Stimulated activated effector memory CD8-positive, alpha-beta T cell treated with anti-CD3 and anti-CD28 coated beads, Interleukin-12 subunit alpha, Interleukin-12 subunit beta, amount 100 ng/mL, for 72 hours (primary cell): ENCODE data around the gene NFIC.

Experiments used
- ATAC-seq: fragments of 150-1000 bp; cut with Tn5 transposase; 2 replicates; pipeline ENCODE4 v1.10.0; 2021
- DNase-seq, 2 donors: peaks; one replicate each; pipeline ENCODE4 v3.0.0; 2021 to 2022; ENCODE audit warnings: low spot score in 2 of 2
- H3K27ac Mint-ChIP-seq: one replicate; pipeline ENCODE4 v1.8.0; 2022; ENCODE audit warnings: mild to moderate bottlenecking, mixed read lengths
- H3K36me3 Mint-ChIP-seq: one replicate; pipeline ENCODE4 v1.8.0; 2022; ENCODE audit warnings: mild to moderate bottlenecking, mixed read lengths
- H3K4me1 Mint-ChIP-seq: one replicate; pipeline ENCODE4 v1.8.0; 2022; ENCODE audit warnings: mixed read lengths
- H3K4me3 Mint-ChIP-seq: one replicate; pipeline ENCODE4 v1.8.0; 2022; ENCODE audit warnings: mild to moderate bottlenecking, mixed read lengths
- H3K9me3 Mint-ChIP-seq: one replicate; pipeline ENCODE4 v1.8.0; 2022; ENCODE audit warnings: mixed read lengths

NFIC gene

DNA sequence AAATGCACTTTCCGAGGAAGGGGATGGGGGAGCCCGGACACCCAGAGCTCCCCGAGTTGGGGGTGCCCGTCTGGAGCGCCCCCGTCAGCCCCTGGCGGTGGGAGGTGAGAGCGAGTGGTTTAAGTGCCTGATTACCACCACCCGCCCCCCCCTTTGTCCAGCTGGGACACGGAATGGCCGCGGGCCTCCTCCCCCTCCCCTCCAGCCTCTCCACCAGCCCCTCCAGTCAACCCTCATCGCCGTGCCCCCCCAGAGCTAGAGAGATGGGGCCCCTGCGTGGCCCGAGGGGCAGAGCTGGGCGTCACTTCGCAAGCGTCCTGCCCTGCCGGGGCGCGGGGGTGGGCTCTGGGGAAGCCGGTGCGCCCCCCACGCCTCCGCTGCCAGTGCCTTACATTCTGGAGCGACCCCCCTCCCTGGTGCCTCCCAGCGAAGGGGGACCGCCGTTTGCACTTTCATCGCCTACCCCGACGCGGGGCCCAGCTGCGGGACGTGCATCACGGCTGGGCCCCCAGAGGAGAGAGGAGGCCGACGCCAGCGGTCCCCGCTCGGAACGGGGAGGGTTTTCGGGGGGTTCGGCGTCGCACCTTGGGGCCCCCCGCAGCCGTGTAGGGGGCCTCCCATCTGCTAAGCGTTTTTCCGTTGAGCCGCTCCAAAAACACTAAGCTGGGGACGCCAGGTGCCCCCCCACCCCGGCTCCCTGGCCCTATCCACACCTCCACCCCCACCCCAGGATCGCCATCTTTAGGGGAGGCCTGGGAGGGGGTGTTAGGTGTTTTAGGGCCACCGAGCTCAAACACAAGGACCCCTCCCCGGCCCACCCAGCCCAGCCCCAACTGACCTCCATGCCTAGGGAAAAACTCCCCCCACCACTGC lies 97.6 kb downstream of the NFIC start:
- no peak for DNase-seq
- H3K9me3 Mint-ChIP-seq: no peaks in the 10 kb centered on the region
- peaks cover 3% of the 10 kb centered on the region for H3K4me1 Mint-ChIP-seq
- ATAC-seq: no peak
- no peak overlapping the region for H3K27ac Mint-ChIP-seq
- H3K4me3 Mint-ChIP-seq: no peak overlapping the region
- peaks cover 27% of the 10 kb centered on the region for H3K36me3 Mint-ChIP-seq

DNA sequence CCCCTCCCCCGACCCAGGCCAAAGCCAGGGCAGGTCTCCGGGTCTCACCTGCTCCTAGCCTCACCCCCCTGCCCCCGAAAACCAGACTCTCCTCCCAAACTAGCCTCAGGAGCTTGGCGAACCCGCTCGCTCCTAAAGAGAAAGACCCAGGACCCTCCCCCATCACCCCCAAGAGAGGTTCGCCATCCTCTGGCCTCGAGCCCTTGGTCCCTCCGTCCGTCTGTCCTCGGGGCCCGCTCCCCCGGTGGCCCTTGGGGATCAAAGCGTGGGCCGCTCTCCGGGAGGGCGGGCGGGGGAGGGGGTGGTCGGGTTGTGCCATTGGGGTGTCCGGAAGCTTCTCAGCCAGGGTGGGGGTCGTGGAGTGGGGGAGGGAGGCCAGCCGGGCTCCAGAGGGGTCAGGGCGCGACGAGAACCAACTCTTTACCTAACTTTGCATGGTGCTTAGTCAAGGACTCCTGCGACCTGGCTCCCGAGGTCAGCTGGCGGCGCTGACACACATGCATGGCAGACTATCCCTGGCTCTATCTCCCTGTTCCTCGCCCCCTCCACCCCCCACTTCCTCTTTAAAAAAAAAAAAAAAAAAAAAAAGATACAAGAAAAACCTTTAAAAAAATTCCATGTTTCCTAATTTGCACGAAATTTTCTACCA lies 98.3 kb downstream of the NFIC start:
- DNase-seq (no peak), ATAC-seq (no peak)
- Mint-ChIP-seq H3K27ac (no peak overlapping the region), H3K4me3 (no peak overlapping the region), H3K4me1 (no peaks in the 10 kb centered on the region), H3K9me3 (no peaks in the 10 kb centered on the region), H3K36me3 (peaks cover 28% of the 10 kb centered on the region)

DNA sequence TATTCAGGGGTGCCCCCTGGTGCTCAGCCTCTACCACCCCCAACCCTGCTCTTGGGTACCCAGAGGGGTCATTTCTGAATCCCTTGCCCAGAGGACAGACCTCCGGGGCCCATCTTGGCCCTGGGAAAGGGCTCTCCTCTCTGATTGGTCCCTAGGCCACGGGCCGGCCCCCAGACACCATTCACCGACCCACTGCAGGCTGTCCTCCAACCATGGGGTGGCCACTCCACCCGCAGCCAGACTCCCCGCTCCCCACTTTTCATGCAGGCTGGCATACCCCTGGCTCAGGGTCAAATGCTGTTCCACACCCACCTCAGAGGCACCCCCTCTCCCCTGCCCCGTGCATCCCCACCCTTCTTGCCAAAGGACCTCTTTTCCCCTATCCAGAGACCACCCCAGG lies 99.2 kb downstream of the NFIC start:
- H3K36me3 Mint-ChIP-seq: peaks cover 36% of the 10 kb centered on the region
- no peaks in the 10 kb centered on the region for H3K9me3 Mint-ChIP-seq
- H3K4me3 Mint-ChIP-seq: no peak overlapping the region
- no peaks in the 10 kb centered on the region for H3K4me1 Mint-ChIP-seq
- no peak overlapping the region for H3K27ac Mint-ChIP-seq
- ATAC-seq (no peak), DNase-seq (no peak)

DNA sequence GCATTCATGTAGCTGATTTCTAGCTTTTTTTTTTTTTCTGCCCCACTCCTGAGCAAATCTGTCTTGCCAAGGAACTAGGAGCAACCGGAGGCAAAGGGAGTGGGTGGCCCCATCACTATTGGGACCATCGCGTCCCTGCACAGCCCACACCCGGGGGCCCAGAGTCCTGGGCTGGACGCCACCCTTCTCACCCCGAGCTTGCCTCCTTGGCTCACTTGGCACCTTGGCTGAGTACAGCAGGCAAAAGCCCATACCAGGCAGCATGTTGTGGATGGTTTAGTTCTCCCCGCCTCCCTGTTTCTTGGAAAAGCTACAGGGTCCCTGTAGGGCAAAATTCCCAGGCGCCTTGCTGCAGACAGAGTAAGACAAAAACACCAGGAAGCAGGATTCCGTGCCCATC lies 100.3 kb downstream of the NFIC start:
- Mint-ChIP-seq H3K36me3 (peaks cover 32% of the 10 kb centered on the region), H3K27ac (peak overlapping the region; percentile 22), H3K4me1 (no peaks in the 10 kb centered on the region), H3K9me3 (no peaks in the 10 kb centered on the region), H3K4me3 (no peak overlapping the region)
- DNase-seq (no peak), ATAC-seq (no peak)

DNA sequence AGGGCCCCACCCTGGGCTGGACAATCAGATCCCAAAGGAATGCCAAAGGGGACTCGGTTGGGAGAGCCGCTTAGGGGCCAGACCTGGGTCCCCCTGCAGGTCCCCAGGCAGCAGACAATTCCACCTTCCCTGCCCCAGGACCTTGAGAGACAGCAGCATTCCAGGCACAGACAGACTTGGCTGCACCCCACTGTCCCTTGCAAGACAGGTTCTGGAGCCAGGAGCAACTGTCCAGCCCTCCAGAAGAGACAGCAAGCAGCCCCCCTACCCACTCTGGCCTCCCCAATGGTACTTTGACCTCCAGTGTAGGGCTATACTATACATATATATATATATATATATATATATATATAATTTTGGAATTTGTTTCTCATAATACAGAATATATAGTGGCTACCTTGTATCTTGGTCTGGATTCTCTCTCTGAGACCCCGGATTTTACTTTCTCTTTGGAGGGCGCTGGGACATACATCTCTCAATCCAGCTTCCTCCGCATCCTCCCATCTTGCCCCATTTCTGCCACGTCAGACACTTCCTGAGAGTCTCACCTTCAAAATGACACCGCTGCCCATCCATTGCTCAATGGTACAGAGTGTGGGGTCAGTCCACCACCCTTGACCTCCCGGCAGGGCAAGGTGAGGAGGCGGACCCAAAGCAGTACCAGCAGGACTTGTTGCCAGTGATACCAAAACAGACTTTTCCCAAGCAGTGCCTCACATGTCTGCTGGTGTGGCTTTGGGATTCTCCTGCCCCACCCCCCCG lies 101.2 kb downstream of the NFIC start:
- DNase-seq: no peak
- no peaks in the 10 kb centered on the region for H3K4me1 Mint-ChIP-seq
- no peak overlapping the region for H3K4me3 Mint-ChIP-seq
- ATAC-seq: no peak
- H3K9me3 Mint-ChIP-seq: no peaks in the 10 kb centered on the region
- H3K36me3 Mint-ChIP-seq: peaks cover 23% of the 10 kb centered on the region
- no peak overlapping the region for H3K27ac Mint-ChIP-seq

DNA sequence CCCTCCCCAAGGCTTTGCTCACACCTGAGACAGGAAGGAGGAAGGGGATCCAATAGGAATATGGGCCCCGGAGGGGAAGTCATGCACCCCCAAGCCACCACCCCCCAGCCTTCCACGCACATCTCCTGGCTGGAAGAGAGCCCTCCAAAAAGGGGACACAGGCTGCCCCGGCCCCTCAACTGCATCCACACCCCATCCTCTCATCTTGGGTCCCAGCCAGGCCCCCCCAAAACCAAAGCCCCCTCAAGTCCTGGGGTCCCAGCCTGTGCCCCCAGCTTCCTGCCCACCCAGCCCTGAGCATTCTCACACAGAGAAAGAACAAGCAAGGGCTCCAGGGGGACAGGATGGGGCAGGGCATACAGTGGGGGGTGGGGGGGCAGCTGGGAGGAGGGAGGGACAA lies 101.8 kb downstream of the NFIC start:
- DNase-seq (no peak), ATAC-seq (no peak)
- Mint-ChIP-seq H3K36me3 (peaks cover 19% of the 10 kb centered on the region), H3K4me1 (no peaks in the 10 kb centered on the region), H3K4me3 (no peak overlapping the region), H3K27ac (no peak overlapping the region), H3K9me3 (no peaks in the 10 kb centered on the region)

DNA sequence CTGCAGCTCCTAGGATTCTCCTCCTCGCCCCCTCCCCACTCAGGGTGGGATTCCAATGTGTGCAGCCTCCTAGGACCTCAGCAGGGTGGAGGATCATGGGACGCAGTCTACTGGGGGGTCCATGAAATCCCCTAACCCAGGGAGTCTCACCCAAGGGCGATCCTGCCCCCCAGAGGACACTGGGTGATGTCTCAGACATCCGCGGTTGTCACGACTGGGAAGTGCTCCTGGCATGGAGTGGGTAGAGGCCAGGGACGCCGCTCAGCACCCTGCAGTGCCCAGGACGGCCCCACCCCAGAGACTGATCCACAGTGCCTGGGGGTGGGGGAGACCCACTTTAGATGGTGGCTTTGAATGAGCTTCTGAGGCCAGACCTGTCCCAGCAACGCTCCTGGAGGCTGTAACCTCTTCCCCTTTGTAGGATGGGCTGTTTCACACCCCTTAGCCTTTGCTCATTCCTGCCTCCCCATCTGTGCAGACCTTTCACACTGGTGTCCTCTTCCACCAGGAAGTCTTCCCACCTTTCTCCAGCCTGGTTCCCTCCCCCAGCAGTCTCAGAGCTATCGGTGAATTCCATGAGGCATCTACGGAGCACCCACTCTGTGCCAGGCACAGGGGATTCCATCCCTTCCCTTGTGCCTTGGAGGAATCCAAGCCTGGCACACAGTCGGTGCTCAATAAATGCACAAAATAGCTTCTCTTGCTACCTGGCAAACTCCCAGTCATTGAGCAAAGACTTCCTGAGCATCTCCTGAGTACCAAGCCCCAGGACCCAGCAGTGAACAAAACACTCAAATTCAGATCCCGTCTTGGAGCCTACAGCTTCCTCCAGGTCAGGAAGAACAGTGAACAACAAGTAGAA lies 103.5 kb downstream of the NFIC start:
- Mint-ChIP-seq H3K9me3 (no peaks in the 10 kb centered on the region), H3K36me3 (peaks cover 19% of the 10 kb centered on the region), H3K4me3 (no peak overlapping the region), H3K4me1 (no peaks in the 10 kb centered on the region), H3K27ac (peak overlapping the region; percentile 4)
- no peak for DNase-seq
- no peak for ATAC-seq

DNA sequence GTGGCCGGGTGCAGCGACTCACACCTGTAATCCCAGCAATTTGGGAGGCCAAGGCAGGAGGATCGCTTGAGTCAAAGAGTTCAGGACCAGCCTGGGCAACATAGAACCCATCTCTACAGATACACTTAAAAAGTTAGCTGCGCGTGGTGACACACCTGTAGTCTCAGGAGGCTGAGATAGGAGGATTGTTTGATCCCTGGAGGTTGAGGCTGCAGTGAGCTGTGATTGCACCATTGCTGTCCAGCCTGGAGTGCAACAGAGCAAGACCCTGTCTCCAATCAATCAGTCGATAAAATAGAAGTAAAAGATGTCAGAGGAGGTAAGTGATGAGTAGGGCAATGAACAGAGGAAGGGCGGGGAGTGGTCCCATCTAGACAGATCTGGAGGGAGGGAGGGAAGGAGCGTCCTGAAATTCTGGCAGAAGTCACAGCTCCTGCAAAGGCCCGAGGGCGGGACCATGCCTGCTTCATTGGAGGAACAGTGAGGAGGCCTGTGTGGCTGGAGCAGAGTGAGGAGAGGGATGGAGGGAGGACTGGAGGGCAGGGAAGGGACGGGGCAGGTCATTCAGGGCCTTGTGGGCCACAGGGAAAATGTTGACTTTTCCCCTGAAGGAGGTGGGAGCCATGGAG lies 104.2 kb downstream of the NFIC start:
- no peaks in the 10 kb centered on the region for H3K9me3 Mint-ChIP-seq
- no peak for DNase-seq
- no peaks in the 10 kb centered on the region for H3K4me1 Mint-ChIP-seq
- no peak overlapping the region for H3K4me3 Mint-ChIP-seq
- H3K36me3 Mint-ChIP-seq: peaks cover 19% of the 10 kb centered on the region
- peak; percentile 9 for ATAC-seq
- peak overlapping the region; percentile 4 for H3K27ac Mint-ChIP-seq

DNA sequence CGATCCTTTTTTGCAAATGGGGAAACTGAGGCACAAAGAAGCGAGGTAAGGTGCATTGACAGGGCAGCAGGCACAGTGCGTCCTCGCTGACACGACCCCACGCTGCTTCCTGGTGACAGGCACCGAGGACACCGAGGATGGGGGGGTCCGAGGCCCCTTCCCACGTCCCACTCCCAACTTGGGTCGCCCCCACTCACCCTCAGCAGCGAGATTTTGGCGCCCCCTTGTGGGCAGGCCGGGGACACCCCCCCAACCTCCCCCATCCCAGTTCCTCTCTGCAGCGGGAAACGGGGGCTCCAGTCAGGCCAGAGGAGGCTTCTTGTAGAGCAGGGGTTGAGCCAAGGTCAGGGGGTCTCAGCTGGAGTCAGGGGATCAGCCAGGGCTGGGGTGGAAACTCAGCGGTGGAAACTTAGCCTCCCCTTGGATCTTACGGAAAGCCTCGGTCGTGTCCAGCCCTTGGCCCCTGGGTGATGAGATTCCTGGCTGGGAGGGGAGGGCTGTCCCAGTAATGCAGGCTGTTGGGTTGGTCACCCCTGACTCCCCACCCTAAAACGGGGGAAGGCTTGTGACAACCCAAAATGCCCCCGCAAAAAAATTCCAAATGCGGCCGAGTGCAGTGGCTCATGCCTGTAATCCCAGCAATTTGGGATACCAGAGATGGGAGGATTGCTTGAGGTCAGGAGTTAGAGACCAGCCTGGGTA lies 105.7 kb downstream of the NFIC start:
- Mint-ChIP-seq H3K27ac (no peak overlapping the region), H3K36me3 (peaks cover 12% of the 10 kb centered on the region), H3K9me3 (no peaks in the 10 kb centered on the region), H3K4me3 (no peak overlapping the region), H3K4me1 (no peaks in the 10 kb centered on the region)
- DNase-seq: peak in 1 of 2 donors; percentile 68
- ATAC-seq: peak; percentile 40

DNA sequence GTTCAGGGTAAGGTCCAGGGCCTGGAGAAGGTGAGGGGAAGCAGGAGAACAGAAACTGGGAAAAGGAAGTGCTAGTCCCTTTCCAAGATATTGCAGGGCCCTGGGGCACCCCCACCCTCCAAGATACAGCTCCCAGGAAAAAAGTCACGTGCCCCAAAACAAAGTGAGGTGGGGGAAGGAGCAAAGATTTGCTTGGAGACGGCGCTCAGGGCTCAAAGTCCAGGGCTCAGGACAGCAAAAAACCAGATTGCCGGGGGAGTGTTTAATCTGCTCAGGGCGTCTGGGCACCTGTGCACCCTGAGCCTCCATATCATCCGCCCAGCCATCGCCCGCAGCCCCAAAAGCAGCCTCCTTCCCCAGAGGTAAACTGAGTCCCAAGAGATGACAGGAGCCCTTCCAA lies 107.6 kb downstream of the NFIC start:
- no peak for DNase-seq
- H3K4me3 Mint-ChIP-seq: no peak overlapping the region
- peaks cover 12% of the 10 kb centered on the region for H3K36me3 Mint-ChIP-seq
- no peaks in the 10 kb centered on the region for H3K9me3 Mint-ChIP-seq
- H3K27ac Mint-ChIP-seq: no peak overlapping the region
- peaks cover 13% of the 10 kb centered on the region for H3K4me1 Mint-ChIP-seq
- ATAC-seq: no peak

DNA sequence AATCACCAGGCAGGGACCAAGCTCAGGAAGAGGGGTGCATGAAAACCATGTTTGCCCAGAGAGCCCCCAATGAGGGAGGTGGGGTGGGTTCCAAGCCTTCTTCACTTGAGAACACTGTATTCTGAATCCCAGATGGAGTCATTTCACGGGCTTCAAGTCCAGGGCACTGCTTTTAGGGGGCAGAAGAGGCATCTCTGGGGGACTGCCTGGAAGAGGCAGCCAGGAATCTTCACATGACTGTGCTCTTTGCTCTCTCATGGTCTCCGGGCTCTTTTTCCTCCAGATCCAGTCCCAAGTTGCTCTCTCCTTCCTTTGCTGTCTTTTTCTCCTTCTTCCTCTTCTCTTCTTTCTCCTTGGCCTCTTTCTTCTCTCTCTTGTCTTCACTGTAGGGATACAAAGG lies 108.2 kb downstream of the NFIC start:
- peaks cover 12% of the 10 kb centered on the region for H3K36me3 Mint-ChIP-seq
- no peak overlapping the region for H3K4me3 Mint-ChIP-seq
- ATAC-seq: no peak
- no peaks in the 10 kb centered on the region for H3K9me3 Mint-ChIP-seq
- peaks cover 19% of the 10 kb centered on the region for H3K4me1 Mint-ChIP-seq
- no peak for DNase-seq
- H3K27ac Mint-ChIP-seq: no peak overlapping the region

DNA sequence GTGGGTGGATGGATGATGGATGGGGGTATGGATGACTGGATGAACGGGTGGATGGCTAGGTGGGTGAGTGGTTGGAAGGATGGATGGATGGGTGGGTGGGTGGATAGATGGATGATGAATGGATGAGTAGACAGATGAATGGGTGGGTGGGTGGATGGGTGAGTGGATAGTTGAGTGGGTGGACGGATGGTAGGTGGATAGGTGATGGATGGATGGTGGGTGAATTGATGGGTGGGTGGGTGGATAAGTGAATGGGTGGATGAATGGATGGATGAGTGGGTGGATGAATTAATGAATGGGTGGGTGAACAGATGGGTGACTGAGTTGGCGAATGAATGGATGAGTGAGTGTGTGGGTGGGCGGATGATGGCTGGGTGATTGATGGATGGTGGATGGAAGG lies 109.1 kb downstream of the NFIC start:
- peaks cover 4% of the 10 kb centered on the region for H3K36me3 Mint-ChIP-seq
- no peak overlapping the region for H3K4me3 Mint-ChIP-seq
- H3K27ac Mint-ChIP-seq: no peak overlapping the region
- peaks cover 20% of the 10 kb centered on the region for H3K4me1 Mint-ChIP-seq
- no peaks in the 10 kb centered on the region for H3K9me3 Mint-ChIP-seq
- ATAC-seq (no peak), DNase-seq (no peak)

DNA sequence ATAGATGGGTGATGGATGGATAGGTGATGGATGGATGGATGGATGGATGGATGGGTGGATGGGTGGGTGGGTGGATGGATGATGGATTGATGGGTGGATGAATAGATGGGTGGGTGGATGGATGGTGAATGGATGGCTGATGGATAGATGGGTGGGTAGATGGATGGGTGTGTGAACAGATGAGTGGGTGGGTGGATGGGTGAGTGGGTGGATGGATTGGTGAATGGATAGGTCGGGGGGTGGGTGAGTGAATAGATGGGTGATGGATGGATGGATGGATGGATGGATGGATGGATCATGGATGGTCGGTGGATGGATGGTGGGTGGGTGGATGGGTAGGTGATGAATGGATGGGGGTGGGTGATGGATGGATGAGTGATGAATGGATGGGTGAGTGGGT lies 110.4 kb downstream of the NFIC start:
- no peaks in the 10 kb centered on the region for H3K36me3 Mint-ChIP-seq
- H3K4me3 Mint-ChIP-seq: no peak overlapping the region
- no peak overlapping the region for H3K27ac Mint-ChIP-seq
- DNase-seq: no peak
- H3K4me1 Mint-ChIP-seq: peaks cover 20% of the 10 kb centered on the region
- ATAC-seq: no peak
- H3K9me3 Mint-ChIP-seq: no peaks in the 10 kb centered on the region

DNA sequence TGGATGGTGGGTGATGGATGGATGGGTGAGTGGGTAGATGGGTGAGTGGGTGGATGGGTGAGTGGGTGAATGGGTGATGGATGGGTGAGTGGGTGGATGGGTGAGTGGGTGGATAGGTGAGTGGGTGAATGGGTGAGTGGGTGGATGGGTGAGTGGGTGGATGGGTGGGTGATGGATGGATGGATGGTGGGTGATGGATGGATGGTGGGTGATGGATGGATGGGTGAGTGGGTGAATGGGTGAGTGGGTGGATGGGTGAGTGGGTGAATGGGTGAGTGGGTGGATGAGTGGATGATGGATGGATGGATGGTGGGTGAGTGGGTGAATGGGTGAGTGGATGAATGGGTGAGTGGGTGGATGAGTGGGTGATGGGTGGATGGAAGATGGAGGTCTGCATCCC lies 111.1 kb downstream of the NFIC start:
- Mint-ChIP-seq H3K4me3 (no peak overlapping the region), H3K4me1 (peaks cover 20% of the 10 kb centered on the region), H3K9me3 (no peaks in the 10 kb centered on the region)

More for the DNA sequence above, 111.1 kb downstream of the NFIC start:
- H3K36me3 Mint-ChIP-seq: no peaks in the 10 kb centered on the region
- H3K27ac Mint-ChIP-seq: peak overlapping the region; percentile 40
- no peak for DNase-seq
- ATAC-seq: no peak
